ENCODE measurements around the gene CTU2.

- TF ChIP-seq CTCF (IDR thresholded peaks at IDR 0.05) (no peak), POLR2A (IDR thresholded peaks at IDR 0.05) (no peak)
These were observed 19.7 kb upstream of the CTU2 start, which contains the start of gene SNAI3 for GRCh38 chr16:88686439-88687253.

Measured in stomach (tissue), 4 donors.